Measurements from ENCODE around the gene ASIC3.

The ASIC3 gene

GRCh38 chr7:151056283-151056665, 7.9 kb downstream of the ASIC3 start:
- in situ Hi-C loops (cut with MboI; ENCODE audit: low pct_unique_long_range_greater_than_20kb, low sequenced_read_pairs, unreplicated experiment), result no loop called here
- no peak for TF ChIP-seq CTCF (IDR thresholded peaks at IDR 0.05; ENCODE audit: extremely low read depth, insufficient read depth, missing control alignments)

GRCh38 chr7:151056666-151057505, 8.6 kb downstream of the ASIC3 start:
- DNase-seq (ENCODE audit: low spot score), result no peak
- in situ Hi-C loops (cut with MboI; ENCODE audit: low pct_unique_long_range_greater_than_20kb, low sequenced_read_pairs, unreplicated experiment), result no loop called here
- TF ChIP-seq CTCF (IDR thresholded peaks at IDR 0.05; ENCODE audit: extremely low read depth, insufficient read depth, missing control alignments), result no peak

More at GRCh38 chr7:151056283-151056665, 7.9 kb downstream of the ASIC3 start:
- DNase-seq (ENCODE audit: low spot score), result no peak

- no peak for DNase-seq (ENCODE audit: low spot score)
- in situ Hi-C loops (cut with MboI; ENCODE audit: low pct_unique_long_range_greater_than_20kb, low sequenced_read_pairs, unreplicated experiment), result no loop called here
- no peak for TF ChIP-seq CTCF (IDR thresholded peaks at IDR 0.05; ENCODE audit: extremely low read depth, insufficient read depth, missing control alignments)
Observed at GRCh38 chr7:151057506-151057988, 9.2 kb downstream of the ASIC3 start, which contains the start of gene CDK5. Gene CDK5, minus strand, starts transcription at chr7:151057897. Its CDS starts 49 bp downstream, at chr7:151057848.

- in situ Hi-C loops (cut with MboI; ENCODE audit: low pct_unique_long_range_greater_than_20kb, low sequenced_read_pairs, unreplicated experiment), result no loop called here
- no peak for TF ChIP-seq CTCF (IDR thresholded peaks at IDR 0.05; ENCODE audit: extremely low read depth, insufficient read depth, missing control alignments)
- DNase-seq (ENCODE audit: low spot score), result peak; percentile 100
Observed at GRCh38 chr7:151057989-151058780, 9.9 kb downstream of the ASIC3 start.

GRCh38 chr7:151058781-151059366, 10.5 kb downstream of the ASIC3 start:
- DNase-seq (ENCODE audit: low spot score), result no peak
- in situ Hi-C loops (cut with MboI; ENCODE audit: low pct_unique_long_range_greater_than_20kb, low sequenced_read_pairs, unreplicated experiment), result no loop called here
- no peak for TF ChIP-seq CTCF (IDR thresholded peaks at IDR 0.05; ENCODE audit: extremely low read depth, insufficient read depth, missing control alignments)

GRCh38 chr7:151059367-151060112, 11.2 kb downstream of the ASIC3 start, which contains the start of gene SLC4A2:
Gene SLC4A2, plus strand, starts transcription at chr7:151059589. Its CDS starts 2,399 bp downstream, at chr7:151061988.
- TF ChIP-seq CTCF (IDR thresholded peaks at IDR 0.05; ENCODE audit: extremely low read depth, insufficient read depth, missing control alignments), result peak; percentile 59
- peak; percentile 96 for DNase-seq (ENCODE audit: low spot score)
- in situ Hi-C loops (cut with MboI; ENCODE audit: low pct_unique_long_range_greater_than_20kb, low sequenced_read_pairs, unreplicated experiment), result no loop called here

Data from GM13977 (cell line).